Activated CD8-positive, alpha-beta memory T cell treated with anti-CD3 and anti-CD28 coated beads, Interleukin-2, amount 50 U/mL, for 1 hour (primary cell): ENCODE results near the gene CDC42SE1.
A peak's percentile ranks its signal among the peaks of the same experiment; 100 is the strongest.
"Not testable (repeated sequence)": the region's sequence is repeated elsewhere in the genome, so short reads cannot be mapped to it uniquely, and the experiment has no call there.

Experiments used
- DNase-seq: peaks from one replicate; pipeline ENCODE4 v3.0.0-alpha.2; 2020; ENCODE audit errors: extremely low read depth

CDC42SE1 gene

GRCh38 chr1:151059109-151060006, at the start of gene CDC42SE1:
Gene CDC42SE1, minus strand, starts transcription at chr1:151059622. Its CDS starts 3,892 bp downstream, at chr1:151055730.
- DNase-seq = no peak

GRCh38 chr1:151108331-151108730, 48.9 kb upstream of the CDC42SE1 start:
- DNase-seq = no peak

GRCh38 chr1:151106894-151107293, 47.5 kb upstream of the CDC42SE1 start:
- no peak for DNase-seq

- DNase-seq = no peak
These were observed 45.2 kb upstream of the CDC42SE1 start for GRCh38 chr1:151104630-151105029.

GRCh38 chr1:151098126-151098525, 38.7 kb upstream of the CDC42SE1 start:
- DNase-seq = no peak

- not testable (repeated sequence) for DNase-seq
These were observed 38.0 kb upstream of the CDC42SE1 start for GRCh38 chr1:151097426-151097825.

- DNase-seq = no peak
These were observed 26.6 kb upstream of the CDC42SE1 start for GRCh38 chr1:151085953-151086559.

- no peak for DNase-seq
These were observed 12.8 kb upstream of the CDC42SE1 start for GRCh38 chr1:151072224-151072623.

GRCh38 chr1:151070474-151071276, 11.3 kb upstream of the CDC42SE1 start, which contains the start of gene GABPB2:
Gene GABPB2, plus strand, starts transcription at chr1:151070761. Its CDS starts 17,429 bp downstream, at chr1:151088190.
- peak; percentile 85 for DNase-seq

GRCh38 chr1:151069103-151069486, 9.7 kb upstream of the CDC42SE1 start:
- no peak for DNase-seq

- DNase-seq = no peak
These were observed 7.8 kb upstream of the CDC42SE1 start for GRCh38 chr1:151067185-151067584.

GRCh38 chr1:151065089-151065645, 5.7 kb upstream of the CDC42SE1 start:
- DNase-seq = no peak

GRCh38 chr1:151062741-151063371, 3.4 kb upstream of the CDC42SE1 start:
- DNase-seq = no peak

- no peak for DNase-seq
These were observed 2.3 kb upstream of the CDC42SE1 start for GRCh38 chr1:151061704-151062103.

GRCh38 chr1:151060657-151061421, 1.4 kb upstream of the CDC42SE1 start:
- no peak for DNase-seq

GRCh38 chr1:151060007-151060656, 710 bp upstream of the CDC42SE1 start, which contains the start of gene MLLT11:
Gene MLLT11, plus strand, starts transcription at chr1:151060397. Its CDS starts 6,828 bp downstream, at chr1:151067225.
- no peak for DNase-seq

- no peak for DNase-seq
These were observed 730 bp downstream of the CDC42SE1 start for GRCh38 chr1:151058692-151059091.

- no peak for DNase-seq
These were observed 3.3 kb downstream of the CDC42SE1 start for GRCh38 chr1:151056149-151056548.

- DNase-seq = no peak
These were observed 3.8 kb downstream of the CDC42SE1 start for GRCh38 chr1:151055581-151055980.

- DNase-seq = no peak
These were observed 4.4 kb downstream of the CDC42SE1 start for GRCh38 chr1:151054971-151055547.
